Ascending aorta (tissue), 2 donors: ENCODE data around the gene SGCD. TPM values are rescaled to one million over a fixed set of nuclear protein-coding genes. Genes with fewer than 3 reads are reported as not detected.

Experiments
- DNase-seq, 2 donors: peaks; one replicate each; pipeline ENCODE4 v3.0.0-alpha.2; 2019; ENCODE audit warnings: low spot score in 2 of 2
- H3K27ac ChIP-seq, 2 donors: fragments of 200-600 bp; sonication (generic); one replicate each; pipeline ENCODE4 v1.5.1; 2016 to 2017; ENCODE audit warnings: mild to moderate bottlenecking in 1 of 2
- H3K27me3 ChIP-seq: fragments of 200-600 bp; sonication (generic); one replicate; pipeline ENCODE4 v1.5.1; 2017
- H3K36me3 ChIP-seq, 2 donors: fragments of 200-600 bp; sonication (generic); one replicate each; pipeline ENCODE4 v1.5.1; 2016
- H3K4me1 ChIP-seq, 2 donors: fragments of 200-600 bp; sonication (generic); one replicate each; pipeline ENCODE4 v1.5.1; 2016 to 2017; ENCODE audit warnings: mild to moderate bottlenecking in 1 of 2
- H3K4me3 ChIP-seq, 2 donors: fragments of 200-600 bp; sonication (generic); one replicate each; pipeline ENCODE4 v1.5.1; 2016 to 2017; ENCODE audit warnings: mild to moderate bottlenecking in 1 of 2
- H3K9me3 ChIP-seq, 2 donors: fragments of 200-600 bp; sonication (generic); one replicate each; pipeline ENCODE4 v1.5.1; 2016
- CTCF ChIP-seq, 3 experiments: fragments of 200-600 bp in 2 of 3; fragments of 450-650 bp in 1 of 3; sonication (generic) in 2 of 3; IDR thresholded peaks; one replicate each; pipeline ENCODE4 v1.5.1; 2016 to 2019; ENCODE audit warnings: antibody characterized with exemption in 3 of 3, mild to moderate bottlenecking in 1 of 3, moderate library complexity in 1 of 3
- intact Hi-C: fragments of 100-400 bp; cut with DNase I; formaldehyde crosslinking; loops from one replicate; pipeline ENCODE4 v1.15.1; 2023
- total RNA-seq: library from RNA; depleted of rRNA; stranded (reverse); fragments of >200 nt; gene quantifications from one replicate; pipeline ENCODE4 v1.1.0, GENCODE V29; 2016

Gene SGCD
- total RNA-seq, 1 donor from 2014 or later, result 4.0 TPM

DNA sequence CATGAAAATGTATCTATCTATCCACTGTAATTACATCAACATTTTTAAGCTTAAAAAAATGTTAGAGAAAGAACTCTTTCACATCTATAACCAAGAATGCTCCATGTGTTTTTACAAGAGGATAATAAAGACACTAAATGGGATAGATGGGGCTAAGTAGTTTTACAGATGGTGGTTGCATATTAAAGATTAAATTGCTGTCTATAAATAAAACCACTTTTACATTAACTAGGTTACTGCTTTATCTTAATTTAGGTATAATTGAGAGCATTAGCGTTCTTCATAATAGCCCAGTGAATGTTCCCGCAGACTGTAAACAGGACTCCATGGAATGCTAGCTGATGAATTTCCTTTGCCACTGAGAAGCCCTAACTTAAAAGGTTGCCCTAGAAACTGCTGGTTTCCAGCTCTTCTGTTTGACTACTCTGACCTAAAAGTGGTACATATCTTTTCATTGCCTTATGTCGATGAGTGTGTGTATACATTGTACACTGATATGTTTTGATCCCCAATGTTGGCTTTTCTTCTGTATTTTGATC, 117.9 kb downstream of the SGCD start:
- Histone ChIP-seq H3K4me3 (no peak overlapping the region), H3K27me3 (no peaks in the 10 kb centered on the region), H3K27ac (no peak overlapping the region), H3K36me3 (no peaks in the 10 kb centered on the region), H3K9me3 (no peaks in the 10 kb centered on the region), H3K4me1 (no peaks in the 10 kb centered on the region)
- intact Hi-C loops, result no loop called here
- DNase-seq, result no peak
- TF ChIP-seq CTCF (IDR thresholded peaks at IDR 0.05), result no peak

- intact Hi-C loops, result no loop called here
- Histone ChIP-seq H3K27ac (no peak overlapping the region), H3K4me1 (no peaks in the 10 kb centered on the region), H3K27me3 (no peaks in the 10 kb centered on the region), H3K9me3 (no peaks in the 10 kb centered on the region), H3K36me3 (no peaks in the 10 kb centered on the region), H3K4me3 (no peak overlapping the region)
- TF ChIP-seq CTCF (IDR thresholded peaks at IDR 0.05), result no peak
- DNase-seq, result no peak
These were observed 119.6 kb downstream of the SGCD start for GRCh38 chr5:156446526-156446925.

DNA sequence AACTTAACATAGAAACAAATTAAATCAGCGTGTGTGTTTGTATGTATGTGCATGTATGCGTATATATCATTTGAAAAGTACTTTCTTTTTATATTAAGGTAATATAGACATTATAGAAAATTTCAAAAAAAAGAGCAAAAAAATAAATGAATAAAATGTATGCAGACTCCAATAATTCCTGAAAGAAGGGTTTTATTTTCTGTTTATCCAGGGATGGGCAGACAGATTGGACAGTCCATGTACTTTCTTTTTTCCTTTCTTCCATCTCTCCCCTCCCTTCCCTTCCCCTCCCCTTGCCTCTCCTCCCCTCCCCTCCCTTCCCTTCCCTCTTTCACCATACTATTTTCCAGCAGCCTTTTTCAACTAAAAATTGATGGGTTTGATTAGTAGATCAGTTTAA, 123.8 kb downstream of the SGCD start:
- Histone ChIP-seq H3K9me3 (no peaks in the 10 kb centered on the region), H3K27me3 (no peaks in the 10 kb centered on the region), H3K4me1 (no peaks in the 10 kb centered on the region), H3K27ac (no peak overlapping the region), H3K36me3 (no peaks in the 10 kb centered on the region), H3K4me3 (no peak overlapping the region)
- intact Hi-C loops, result no loop called here
- no peak for TF ChIP-seq CTCF (IDR thresholded peaks at IDR 0.05)
- DNase-seq, result no peak

GRCh38 chr5:156451505-156451904, 124.5 kb downstream of the SGCD start:
- Histone ChIP-seq H3K27me3 (no peaks in the 10 kb centered on the region), H3K9me3 (no peaks in the 10 kb centered on the region), H3K4me3 (no peak overlapping the region), H3K4me1 (no peaks in the 10 kb centered on the region), H3K27ac (no peak overlapping the region), H3K36me3 (no peaks in the 10 kb centered on the region)
- intact Hi-C loops, result no loop called here
- no peak for TF ChIP-seq CTCF (IDR thresholded peaks at IDR 0.05)
- no peak for DNase-seq

DNA sequence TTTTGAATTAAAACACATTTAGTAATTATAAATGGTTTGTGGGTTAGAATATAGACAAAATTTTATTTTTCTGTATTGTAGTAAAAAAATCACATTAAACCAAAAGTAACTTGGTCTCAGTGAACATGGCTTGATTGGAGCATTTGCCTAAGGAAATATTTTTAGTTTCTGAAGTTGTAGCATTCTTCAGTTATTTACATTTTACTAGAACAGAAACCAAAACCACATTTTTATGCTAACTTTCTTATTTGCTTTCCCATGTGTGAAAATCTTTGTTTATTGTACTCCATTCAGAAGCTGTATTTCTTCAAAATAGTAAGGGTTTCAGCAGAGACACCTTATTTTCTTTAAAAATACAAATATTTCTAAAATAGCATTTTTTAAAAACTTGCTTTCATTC, 129.9 kb downstream of the SGCD start:
- Histone ChIP-seq H3K4me1 (no peaks in the 10 kb centered on the region), H3K4me3 (no peak overlapping the region), H3K36me3 (no peaks in the 10 kb centered on the region), H3K27me3 (no peaks in the 10 kb centered on the region), H3K27ac (no peak overlapping the region), H3K9me3 (no peaks in the 10 kb centered on the region)
- DNase-seq, result no peak
- intact Hi-C loops, result no loop called here
- TF ChIP-seq CTCF (IDR thresholded peaks at IDR 0.05), result no peak

DNA sequence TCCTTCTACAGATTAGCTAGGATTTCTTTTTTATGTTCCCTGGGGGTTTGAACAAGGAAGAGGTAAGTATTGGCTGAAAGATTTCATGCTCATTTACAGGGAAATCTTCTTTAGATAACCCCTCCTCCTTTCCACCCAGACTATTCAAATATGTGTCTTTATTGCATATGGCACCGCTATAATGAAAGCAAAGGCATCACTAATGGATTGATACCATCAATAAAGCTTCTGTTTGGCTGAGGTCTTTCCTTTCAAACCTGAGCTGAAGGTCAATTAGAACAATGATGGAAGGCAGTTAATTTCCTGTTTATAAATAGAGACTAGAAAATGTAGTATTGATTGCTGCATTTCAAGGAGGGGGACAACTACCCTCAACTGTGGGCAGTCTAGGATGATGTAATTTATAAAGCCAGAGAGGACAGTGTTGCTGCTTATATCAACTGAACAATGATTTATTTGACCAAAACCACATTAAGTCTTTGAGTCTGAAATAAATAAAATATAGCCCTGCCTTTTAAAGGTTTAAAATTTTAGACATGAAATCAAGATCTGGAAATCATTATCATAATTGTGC, 132.9 kb downstream of the SGCD start:
- intact Hi-C loops, result no loop called here
- Histone ChIP-seq H3K36me3 (no peaks in the 10 kb centered on the region), H3K9me3 (no peaks in the 10 kb centered on the region), H3K4me1 (no peaks in the 10 kb centered on the region), H3K27ac (no peak overlapping the region), H3K27me3 (no peaks in the 10 kb centered on the region), H3K4me3 (no peak overlapping the region)
- TF ChIP-seq CTCF (IDR thresholded peaks at IDR 0.05), result no peak
- DNase-seq, result no peak
